PFSK-1 (cell line): ENCODE measurements around the gene AMDHD2.
A peak's percentile ranks its signal among the peaks of the same experiment; 100 is the strongest.

ENCODE experiments used
- FOXP2 ChIP-seq: optimal IDR thresholded peaks from 2 replicates; pipeline ENCODE3; 2011; ENCODE audit warnings: borderline replicate concordance, control low read depth, inconsistent platforms; ENCODE audit not compliant: insufficient read depth; ENCODE audit errors: extremely low read length, extremely low read depth
- POLR2AphosphoS5 ChIP-seq: IDR thresholded peaks from 2 replicates; pipeline ENCODE4 v1.6.1; 2012; ENCODE audit warnings: low read depth, mild to moderate bottlenecking, control low read depth, low read length, moderate library complexity
- REST ChIP-seq, 2 experiments: IDR thresholded peaks; 2 replicates each; pipeline versions ENCODE4 v1.6.1 to v1.8.0; 2011 to 2012; ENCODE audit warnings: low read depth in 2 of 2, low read length in 2 of 2, control low read depth in 1 of 2, inconsistent platforms in 1 of 2, mild to moderate bottlenecking in 1 of 2, moderate library complexity in 1 of 2; ENCODE audit not compliant: insufficient read depth in 1 of 2
- SIN3A ChIP-seq: IDR thresholded peaks from 2 replicates; pipeline ENCODE4 v1.6.1; 2012; ENCODE audit warnings: mild to moderate bottlenecking, low read length, moderate library complexity, borderline replicate concordance; ENCODE audit not compliant: insufficient read depth
- TAF1 ChIP-seq: IDR thresholded peaks from 2 replicates; pipeline ENCODE4 v1.6.1; 2012; ENCODE audit warnings: low read length, control low read depth, borderline replicate concordance; ENCODE audit not compliant: insufficient read depth

AMDHD2 gene

GRCh38 chr16:2511128-2511800 is 8.9 kb upstream of the AMDHD2 start:
- TF ChIP-seq SIN3A: no peak
- TF ChIP-seq REST (IDR thresholded peaks at IDR 0.05; ENCODE audit: insufficient read depth in 1 of 2, low read depth in 2 of 2, low read length in 2 of 2): no peak
- no peak for TF ChIP-seq TAF1

- TF ChIP-seq FOXP2 (no peak), TAF1 (no peak), POLR2AphosphoS5 (no peak), REST (IDR thresholded peaks at IDR 0.05; ENCODE audit: insufficient read depth in 1 of 2, low read depth in 2 of 2, low read length in 2 of 2) (no peak), SIN3A (no peak)
Observed at GRCh38 chr16:2511996-2512734, 8.0 kb upstream of the AMDHD2 start.

GRCh38 chr16:2512735-2513404 is 7.3 kb upstream of the AMDHD2 start:
- TF ChIP-seq SIN3A (no peak), FOXP2 (no peak), REST (IDR thresholded peaks at IDR 0.05; ENCODE audit: insufficient read depth in 1 of 2, low read depth in 2 of 2, low read length in 2 of 2) (no peak), POLR2AphosphoS5 (no peak), TAF1 (no peak)

GRCh38 chr16:2513405-2514332 is 6.5 kb upstream of the AMDHD2 start, which contains the start of gene ATP6V0C:
Gene ATP6V0C, plus strand, starts transcription at chr16:2513952. Its CDS starts 152 bp downstream, at chr16:2514104.
- TF ChIP-seq POLR2AphosphoS5 (peak; percentile 84), SIN3A (no peak; the same call in 1 of the 2 replicates), FOXP2 (no peak), REST (IDR thresholded peaks at IDR 0.05; ENCODE audit: insufficient read depth in 1 of 2, low read depth in 2 of 2, low read length in 2 of 2) (0 out of 4 replicates have a peak, but pooled peaks of 1 of the 2 experiments have one; percentile 22), TAF1 (peak; percentile 82)
